Posterior vena cava (tissue), 2 donors: Measurements from ENCODE around the gene SP8. TPM values are rescaled to one million over a fixed set of nuclear protein-coding genes. Genes with fewer than 3 reads are reported as not detected.
"Not testable (repeated sequence)": the region's sequence is repeated elsewhere in the genome, so short reads cannot be mapped to it uniquely, and the experiment has no call there.

Experiments
- DNase-seq: peaks from one replicate; pipeline ENCODE4 v3.0.0-alpha.2; 2020; ENCODE audit warnings: low spot score
- intact Hi-C, 2 donors: fragments of 100-400 bp; cut with DNase I; formaldehyde crosslinking; loops; one replicate each; pipeline versions ENCODE4 v1.14.1 to v1.14.2; 2022 to 2023
- long read RNA-seq, 2 donors: library from polyadenylated mRNA; unstranded; transcript quantifications; one replicate each; pipeline ENCODE4 v2.0.0, GENCODE V29; 2020 to 2021
- total RNA-seq, 2 donors: library from RNA; stranded (reverse); fragmentation: NEBNext Ultra II Directional; extraction: Animal tissue kit (Norgen Biotek cat#: 25700); gene quantifications; one replicate each; pipeline ENCODE4 v1.2.1, GENCODE V29; 2021
- donor health status: DM: yes; HTN: yes; CAD: no.
- donor health status: DM: yes; HTN: yes; CAD: no.

SP8 gene
- total RNA-seq: not detected
- long read RNA-seq, donor 1: 0 reads
- long read RNA-seq, donor 2: 0 reads

DNA sequence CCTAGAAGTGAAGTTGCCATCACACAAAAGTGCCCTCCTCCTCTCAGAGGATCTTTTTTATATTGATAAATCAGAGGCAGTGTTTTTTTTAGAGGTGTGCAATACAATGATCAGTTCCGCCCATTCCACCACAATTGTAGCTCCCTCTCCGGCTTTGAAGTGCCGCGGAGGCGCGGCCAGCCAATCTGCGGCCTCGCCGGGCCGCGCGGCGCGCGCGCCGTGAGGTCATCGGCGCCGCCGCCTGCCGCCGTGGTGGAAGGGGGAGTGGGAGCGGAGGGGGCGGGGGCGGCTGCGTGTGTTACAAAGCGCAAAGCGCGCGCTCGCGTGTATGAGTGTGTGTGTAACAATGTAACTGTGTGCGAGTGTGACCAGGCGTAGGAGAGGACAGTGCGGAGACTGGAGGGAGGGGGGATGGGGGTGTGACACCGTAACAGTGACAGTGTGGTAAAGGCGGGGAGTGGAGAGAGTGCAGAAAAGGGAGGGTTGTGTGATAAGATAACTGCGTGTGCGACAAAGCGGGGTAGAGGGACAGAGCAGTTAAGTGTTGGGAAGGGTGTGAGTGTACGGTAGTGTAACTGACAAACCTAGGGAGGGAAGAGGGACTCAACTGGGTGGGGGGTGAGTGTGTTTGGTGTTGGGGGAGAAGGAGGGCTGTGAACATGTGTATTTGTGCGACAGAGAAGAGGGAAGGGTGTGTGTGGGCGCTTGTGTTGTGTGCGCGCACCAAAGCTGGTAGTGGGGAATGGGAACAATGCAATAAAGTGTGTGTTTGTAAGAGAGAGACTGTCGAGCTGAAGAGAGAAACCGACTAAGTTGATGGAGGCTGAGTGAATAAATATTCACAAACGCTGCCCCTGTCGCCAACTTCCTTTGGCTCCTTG lies at the start of gene SP8:
TSS of gene SP8 (minus strand) at position 108 of the 881 bp plus-strand sequence. CDS start at position 20, 88 bp downstream.
- no peak for DNase-seq
- intact Hi-C loops: no loop called here

DNA sequence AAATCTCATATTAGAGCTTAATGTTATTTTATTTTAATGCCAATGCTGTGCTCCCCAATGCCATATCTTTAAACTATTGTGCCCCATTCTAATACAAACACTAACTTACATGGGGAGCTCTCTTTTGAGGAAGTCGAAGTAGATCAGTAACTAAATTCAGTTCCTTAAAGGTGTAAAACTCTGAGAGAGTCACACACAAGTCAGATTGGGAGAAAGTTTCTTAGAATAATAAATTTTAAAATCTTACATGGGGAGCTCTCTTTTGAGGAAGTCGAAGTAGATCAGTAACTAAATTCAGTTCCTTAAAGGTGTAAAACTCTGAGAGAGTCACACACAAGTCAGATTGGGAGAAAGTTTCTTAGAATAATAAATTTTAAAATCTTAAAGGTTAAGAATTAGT lies 49.7 kb upstream of the SP8 start:
- not testable (repeated sequence) for DNase-seq
- intact Hi-C loops: loop anchor here in 1 of 2 donors (10.0 kb wide), 1 partner anchor 1242 kb away; no protein-coding TSS in a partner anchor

DNA sequence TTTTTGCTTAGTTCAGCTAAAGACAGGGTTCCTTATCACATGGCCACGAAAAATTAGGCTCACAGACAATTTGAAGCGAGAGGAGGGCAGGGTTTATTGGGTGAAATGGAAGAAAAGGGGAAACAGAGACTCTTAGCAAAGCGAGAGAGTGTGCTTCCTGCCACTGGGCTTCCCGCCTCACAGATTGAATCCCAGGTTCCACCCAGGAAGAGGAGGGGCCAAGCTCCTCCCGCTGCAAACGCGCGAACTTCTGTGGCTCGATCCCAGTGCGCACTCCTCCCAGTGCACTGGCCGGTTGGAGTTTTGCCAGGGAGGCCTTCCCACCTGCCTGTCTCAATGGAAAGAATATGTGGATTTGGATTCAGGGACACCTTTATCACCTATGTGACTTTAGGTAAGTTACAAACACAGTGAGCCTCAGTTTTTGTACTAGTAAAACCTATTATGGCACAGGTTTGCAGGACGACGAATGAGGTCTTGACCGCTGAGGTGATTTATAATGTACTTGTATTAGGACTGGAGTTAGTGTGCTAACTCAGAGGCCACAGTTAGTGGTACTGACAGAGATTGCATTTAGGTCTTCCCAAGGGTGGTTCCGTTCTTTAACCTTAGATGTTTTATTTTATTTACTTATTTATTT lies 48.5 kb upstream of the SP8 start:
- no peak for DNase-seq
- intact Hi-C loops: loop anchor here in 1 of 2 donors (10.0 kb wide), 1 partner anchor 1240 kb away; no protein-coding TSS in a partner anchor

DNA sequence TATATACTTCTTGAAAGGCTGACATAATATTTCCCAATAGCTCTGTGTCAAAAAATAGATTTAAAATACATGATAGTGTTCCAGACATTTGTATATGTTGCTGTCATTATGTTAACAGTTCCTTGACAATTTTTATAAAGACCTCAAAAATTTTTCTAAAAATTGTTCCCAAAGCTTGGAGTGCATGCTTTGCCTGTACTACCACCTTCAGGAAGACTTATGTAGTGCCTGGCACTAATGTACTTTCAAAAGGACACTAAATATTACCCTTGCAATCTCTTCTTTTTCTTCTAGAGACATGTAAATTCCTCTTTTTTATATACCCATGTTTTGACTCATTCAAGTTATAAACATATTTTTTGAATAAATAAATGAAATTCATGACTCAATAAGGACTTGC lies 48.0 kb upstream of the SP8 start:
- intact Hi-C loops: loop anchor here in 1 of 2 donors (10.0 kb wide), 1 partner anchor 1240 kb away; no protein-coding TSS in a partner anchor
- no peak for DNase-seq

DNA sequence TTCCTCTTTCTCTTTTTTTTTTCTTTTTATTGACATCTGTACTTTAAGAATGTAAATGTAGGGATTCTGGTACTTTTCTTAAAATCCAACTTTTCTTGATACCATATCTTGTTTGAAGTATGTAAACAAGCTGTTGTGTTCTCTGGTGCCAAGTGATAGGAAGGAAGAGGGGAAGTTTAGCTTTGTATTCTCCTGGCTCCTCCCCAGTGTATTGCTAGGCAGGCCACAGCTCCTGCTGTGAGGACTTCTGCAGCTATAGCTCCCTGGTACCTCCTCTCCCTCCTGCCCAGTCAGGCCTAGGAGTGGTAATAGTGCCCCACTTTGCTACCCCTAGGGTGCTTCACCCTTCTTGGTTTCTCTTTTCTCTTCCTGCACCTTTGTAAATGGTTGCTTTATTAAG lies 45.3 kb upstream of the SP8 start:
- intact Hi-C loops: loop anchor here in 1 of 2 donors (10.0 kb wide), 1 partner anchor 1237 kb away; no protein-coding TSS in a partner anchor
- DNase-seq: no peak

DNA sequence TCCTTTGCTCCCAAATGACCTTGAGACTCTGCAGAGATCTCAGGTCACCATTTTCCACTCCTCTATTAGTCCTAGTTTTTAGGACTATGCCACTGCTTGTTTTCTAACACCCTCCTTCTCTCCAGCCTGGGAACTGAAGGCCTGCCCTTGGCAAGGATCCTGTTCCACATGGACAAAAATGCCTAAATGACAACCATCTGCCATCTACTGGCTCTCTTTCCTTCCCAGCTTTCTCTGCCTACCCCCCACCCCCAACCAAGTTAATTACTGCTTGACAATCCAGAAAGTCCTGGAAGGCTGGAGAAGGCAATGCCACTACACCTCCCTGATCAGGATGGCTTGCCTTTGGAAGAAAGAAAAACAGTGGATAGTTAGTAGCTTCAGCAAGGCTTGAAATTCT lies 44.8 kb upstream of the SP8 start:
- intact Hi-C loops: loop anchor here in 1 of 2 donors (10.0 kb wide), 1 partner anchor 1237 kb away; no protein-coding TSS in a partner anchor
- no peak for DNase-seq

DNA sequence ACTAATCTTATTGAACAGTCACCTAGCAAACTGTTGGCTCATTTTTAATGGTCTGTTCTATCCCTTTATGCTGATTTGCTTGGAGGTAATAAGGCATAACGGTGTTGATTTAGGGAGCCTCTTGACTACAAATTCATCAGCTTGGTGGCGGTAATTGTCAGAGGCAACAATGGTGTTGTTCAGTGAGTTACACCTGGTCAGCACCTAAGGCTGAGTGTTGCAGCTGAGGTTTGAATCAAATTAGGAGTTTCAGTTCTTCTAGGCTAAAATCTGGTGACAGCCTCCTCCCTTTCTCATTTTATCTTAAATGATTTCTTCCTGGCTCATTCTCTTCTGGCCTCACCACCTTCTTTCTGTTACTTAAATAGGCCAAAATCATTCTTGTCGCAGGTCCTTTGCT lies 42.3 kb upstream of the SP8 start:
- intact Hi-C loops: no loop called here
- no peak for DNase-seq

DNA sequence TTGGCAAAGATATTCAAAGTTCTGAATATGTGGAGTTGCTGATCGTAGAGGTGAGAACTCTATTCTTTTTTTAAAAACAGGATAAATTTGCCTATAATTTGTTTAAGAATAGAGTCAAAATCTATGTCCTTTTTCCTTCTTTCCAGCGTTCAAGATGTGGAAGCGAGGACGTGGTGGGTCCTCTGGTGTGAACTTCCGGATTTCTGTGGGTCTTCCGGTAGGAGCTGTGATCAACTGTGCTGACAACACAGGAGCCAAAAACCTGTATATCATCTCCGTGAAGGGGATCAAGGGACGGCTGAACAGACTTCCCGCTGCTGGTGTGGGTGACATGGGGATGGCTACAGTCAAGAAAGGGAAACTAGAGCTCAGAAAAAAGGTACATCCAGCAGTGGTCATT lies 40.5 kb upstream of the SP8 start:
- intact Hi-C loops: no loop called here

DNA sequence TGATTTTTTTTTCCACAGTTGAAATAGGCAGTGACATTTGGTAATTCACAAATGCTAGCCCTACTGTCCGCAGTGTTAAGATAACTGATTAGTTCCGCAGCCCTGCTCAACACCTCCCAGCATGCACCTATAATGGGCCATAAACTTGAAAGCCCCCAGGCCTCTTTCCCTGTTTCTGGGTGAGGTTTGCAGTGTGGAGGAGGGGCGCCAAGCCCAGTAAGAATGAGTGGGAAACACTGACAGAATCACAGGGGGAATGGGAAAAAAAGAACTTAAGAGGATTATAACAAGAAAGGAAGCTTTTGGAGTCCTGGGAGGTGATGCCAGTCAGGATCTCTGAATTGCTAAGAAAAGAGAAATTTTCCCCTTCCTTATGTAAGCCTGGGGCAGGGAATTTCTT lies 39.6 kb upstream of the SP8 start:
- intact Hi-C loops: no loop called here
- no peak for DNase-seq

More for the DNA sequence above, 40.5 kb upstream of the SP8 start:
- no peak for DNase-seq

DNA sequence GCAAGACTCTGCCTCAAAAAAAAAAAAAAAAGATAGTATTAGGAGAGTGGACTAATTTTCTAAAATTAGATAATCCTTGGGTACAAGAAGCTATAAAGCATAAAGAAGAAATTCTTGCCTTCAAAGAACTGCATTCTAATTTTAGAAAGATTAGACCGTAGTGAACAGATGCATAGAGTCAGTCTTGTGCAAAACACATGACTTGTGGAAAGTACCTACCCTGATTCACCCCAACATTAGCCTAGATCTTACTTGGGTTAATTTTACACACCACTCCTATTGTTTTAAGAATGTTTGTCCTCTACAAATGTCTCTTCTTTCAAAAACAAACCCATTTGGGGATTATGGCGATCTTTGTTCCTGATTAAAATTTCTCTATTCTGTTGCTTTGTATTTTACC lies 38.9 kb upstream of the SP8 start:
- DNase-seq: no peak
- intact Hi-C loops: no loop called here

DNA sequence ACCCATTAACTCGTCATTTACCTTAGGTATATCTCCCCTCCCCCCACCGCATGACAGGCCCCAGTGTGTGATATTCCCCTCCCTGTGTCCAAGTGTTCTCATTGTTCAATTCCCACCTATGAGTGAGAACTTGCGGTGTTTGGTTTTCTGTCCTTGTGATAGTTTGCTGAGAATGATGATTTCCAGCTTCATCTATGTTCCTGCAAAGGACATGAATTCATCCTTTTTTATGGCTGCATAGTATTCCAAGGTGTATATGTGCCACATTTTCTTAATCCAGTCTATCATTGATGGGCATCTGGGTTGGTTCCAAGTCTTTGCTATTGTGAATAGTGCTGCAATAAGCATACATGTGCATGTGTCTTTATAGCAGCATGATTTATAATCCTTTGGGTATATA lies 34.7 kb upstream of the SP8 start:
- DNase-seq, intact Hi-C loops: not testable (repeated sequence)

DNA sequence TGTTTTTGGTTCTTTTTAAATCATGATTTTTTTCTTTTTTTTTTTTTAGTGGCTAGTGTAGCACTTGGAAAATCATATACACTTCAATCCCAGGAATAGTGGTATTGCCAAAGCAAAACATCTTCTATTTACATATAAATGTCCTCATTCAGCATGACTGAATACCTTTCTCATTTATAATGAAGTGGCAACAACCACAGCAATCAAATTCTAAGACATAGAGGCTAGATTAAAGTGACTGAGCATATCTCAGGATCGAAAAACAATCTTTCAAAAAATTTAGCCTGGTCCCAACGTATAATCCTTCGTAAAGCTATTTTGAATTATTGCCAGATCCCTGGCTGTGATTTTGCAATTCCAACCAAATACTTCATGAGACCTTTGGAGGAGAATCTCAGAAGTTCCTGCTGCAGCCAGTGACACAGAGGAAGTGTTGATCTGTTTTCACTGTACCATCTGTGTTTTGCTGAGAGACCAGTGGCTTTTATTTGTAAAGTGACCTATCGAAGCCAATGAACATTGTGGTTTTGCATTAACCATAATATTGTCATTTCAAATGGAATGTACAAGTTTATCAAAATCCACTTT lies 29.8 kb upstream of the SP8 start:
- no peak for DNase-seq
- intact Hi-C loops: no loop called here

DNA sequence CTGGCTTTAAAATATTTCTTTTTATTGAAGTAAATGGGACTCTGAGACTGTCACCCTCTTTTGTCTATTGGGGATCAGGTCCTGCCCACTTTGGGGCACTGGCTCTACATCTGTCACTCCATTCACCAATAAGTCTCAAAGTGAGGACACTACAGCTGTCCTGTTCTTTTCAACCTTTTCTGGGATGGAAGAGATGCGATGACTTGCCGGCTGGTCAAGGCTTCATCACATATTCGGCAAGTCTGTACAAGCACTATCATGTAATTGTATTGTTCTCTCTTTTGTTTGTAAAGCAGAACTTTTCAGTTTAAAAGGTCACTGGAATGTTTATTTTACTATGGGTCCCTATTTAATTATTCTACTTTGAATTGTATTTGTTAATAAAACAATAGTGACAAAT lies 17.7 kb upstream of the SP8 start:
- no peak for DNase-seq
- intact Hi-C loops: no loop called here

DNA sequence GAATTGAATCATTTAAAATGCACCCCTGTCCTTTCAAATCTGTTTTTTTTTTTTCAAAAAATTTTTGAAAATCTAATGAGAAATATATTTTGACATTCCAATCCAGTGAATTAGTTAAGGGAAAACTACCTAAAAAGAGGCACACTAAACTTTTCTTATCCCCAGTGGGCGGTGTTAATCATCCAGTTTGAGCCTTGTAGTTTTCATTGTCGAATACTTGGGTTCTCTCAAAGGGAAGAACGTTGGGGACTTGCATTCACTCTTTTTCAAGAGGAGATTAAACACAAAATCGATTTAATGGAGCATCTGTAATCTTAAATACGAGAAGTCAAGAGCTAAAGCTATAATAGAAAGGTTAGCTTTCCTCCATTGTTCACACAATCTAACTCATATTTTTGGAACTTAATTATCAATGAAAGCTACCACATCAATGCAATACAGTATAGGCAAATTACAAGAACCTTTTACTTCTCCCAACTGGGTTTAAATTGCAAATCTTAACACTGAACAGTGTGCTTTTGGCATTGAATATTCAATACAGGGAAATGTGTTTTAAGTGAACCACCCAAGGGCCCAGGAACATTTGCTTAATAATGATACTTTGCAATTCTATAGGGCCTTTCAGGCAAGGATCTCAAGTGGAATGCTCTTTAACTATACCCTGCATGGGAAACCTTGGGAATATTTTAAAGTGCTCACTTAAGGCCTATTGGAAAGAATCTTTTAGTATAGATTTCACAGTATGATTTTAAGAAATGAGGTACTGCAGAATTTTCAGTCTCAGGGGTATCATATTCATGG lies 13.1 kb upstream of the SP8 start:
- DNase-seq: no peak
- intact Hi-C loops: no loop called here

DNA sequence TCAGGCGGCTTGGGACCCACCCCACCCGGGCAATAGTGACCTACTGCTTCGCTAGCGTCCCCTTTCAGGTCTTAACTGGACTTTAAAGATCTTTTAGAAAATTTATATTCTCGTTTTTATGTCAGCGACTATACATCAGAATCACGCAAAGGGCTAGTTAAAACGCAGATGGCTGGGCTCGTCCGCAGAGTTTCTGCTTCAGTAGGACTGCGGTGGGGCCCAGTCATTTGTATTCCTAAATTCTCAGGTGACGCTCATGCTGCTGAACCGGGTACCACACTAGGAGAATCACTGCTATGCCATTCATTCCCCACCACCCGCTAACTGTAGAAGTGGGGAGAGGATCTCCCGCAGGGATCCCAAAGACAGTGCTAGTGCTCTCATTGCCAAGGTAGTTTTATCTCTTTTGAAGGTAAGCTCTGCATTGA lies 12.0 kb upstream of the SP8 start:
- DNase-seq: no peak
- intact Hi-C loops: no loop called here

DNA sequence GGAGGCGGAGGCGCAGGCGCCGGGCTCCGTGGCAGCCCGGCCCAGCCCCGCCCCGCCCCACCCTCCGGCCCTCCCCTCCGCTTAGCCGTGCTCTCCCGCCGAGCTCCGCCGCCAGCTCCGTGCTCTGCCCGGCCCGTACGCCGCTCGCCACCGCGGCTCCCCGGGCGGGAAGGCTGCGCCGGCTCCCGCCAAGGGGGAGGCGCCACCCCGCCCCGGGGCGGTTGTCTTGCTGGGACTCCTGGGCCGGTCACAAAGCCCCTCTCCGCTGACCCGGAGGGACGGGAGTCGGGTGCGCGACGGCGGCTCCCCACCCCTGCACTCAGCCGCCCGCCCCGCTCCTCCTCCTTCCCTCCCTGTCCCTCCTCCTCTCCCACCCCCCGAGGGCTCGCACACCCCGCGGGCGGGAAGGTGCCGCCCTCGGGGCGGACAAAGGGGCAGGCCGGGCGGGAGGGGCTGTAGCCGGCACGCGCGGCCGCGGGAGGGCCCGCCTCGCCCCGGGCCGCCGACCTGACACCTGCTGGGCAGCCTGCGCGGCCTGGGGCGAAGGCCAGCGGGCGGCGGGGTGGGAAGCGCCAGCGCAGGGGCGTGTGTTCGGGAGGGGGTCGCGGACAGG lies 11.5 kb upstream of the SP8 start:
- intact Hi-C loops: no loop called here
- no peak for DNase-seq

DNA sequence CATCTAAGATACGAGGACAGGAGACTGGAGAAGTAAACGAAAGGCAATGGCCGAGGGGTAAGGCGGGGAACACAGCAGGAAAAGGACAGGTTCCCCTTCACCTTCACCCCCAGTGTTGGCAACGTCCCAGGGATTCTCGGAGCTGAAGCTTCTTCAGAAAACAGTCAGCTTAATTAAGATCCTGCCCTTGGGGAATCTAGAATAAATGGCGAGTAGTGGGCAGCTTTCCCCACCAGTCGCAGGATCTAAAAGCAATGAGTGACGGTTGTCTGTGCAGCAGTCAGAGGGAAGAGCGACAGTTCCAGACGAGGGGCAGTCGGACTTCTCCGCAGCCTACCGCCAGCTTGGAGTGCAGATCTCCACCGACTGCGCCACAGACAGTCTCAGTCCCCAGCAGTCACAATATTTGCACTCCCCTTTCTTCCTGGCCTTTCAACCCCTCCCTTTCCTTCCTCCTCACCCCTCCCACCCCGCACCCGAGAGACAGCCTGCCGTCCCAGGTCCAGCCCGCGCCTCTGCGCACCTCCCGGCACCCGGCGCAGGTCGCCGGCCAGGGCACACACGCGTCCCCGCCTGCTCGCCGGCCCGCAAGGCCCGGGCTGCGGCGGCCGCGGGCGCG lies 10.9 kb upstream of the SP8 start:
- no peak for DNase-seq
- intact Hi-C loops: no loop called here

DNA sequence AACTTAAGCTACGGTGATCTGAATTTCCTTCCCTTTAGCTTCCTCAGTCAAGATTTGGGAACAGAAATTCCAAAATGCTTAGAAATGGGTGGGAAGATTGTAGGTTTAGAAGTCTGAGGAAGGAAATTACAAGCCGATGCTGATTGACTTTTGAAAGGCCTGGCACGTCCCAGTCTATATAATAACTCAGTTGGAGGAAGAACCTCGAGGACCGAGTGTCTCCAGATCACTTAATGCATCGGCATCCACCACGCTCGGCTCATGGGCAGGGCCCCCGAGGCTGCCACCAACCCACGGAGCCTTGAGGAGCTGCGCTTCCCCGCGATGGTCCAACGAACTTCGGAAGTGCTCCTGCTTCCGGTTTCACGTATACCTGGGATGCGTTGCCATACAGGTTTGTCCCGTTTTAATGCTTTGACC lies 10.4 kb upstream of the SP8 start:
- intact Hi-C loops: no loop called here
- no peak for DNase-seq
